H1 (cell line): Measurements from ENCODE around the gene FLVCR1. TPM values are rescaled to one million over a fixed set of nuclear protein-coding genes. Genes with fewer than 3 reads are reported as not detected.

Experiments used
- CTCF ChIA-PET: fragments of 300-600 bp; sonication (Branson Sonifier 250); formaldehyde crosslinking; loops from one replicate; lab custom pipeline; 2021; ENCODE audit not compliant: partially characterized antibody; lab: Charles Lee
- POLR2A ChIA-PET: fragments of 300-600 bp; sonication (Branson Sonifier 250); formaldehyde crosslinking; loops from one replicate; lab custom pipeline; 2021; ENCODE audit warnings: inconsistent platforms; ENCODE audit not compliant: partially characterized antibody; lab: Charles Lee
- DNase-seq, 2 experiments: peaks; one replicate each; pipeline versions ENCODE4 v3.0.0 to v3.0.0-alpha.2; 2010 to 2022; ENCODE audit warnings: low spot score in 2 of 2, low read depth in 1 of 2, mixed read lengths in 1 of 2
- FAIRE-seq: peaks from 2 replicates; lab custom pipeline; 2011; peaks lifted over from hg19 to GRCh38; lab: Jason Lieb, UNC
- H2AFZ ChIP-seq: 2 replicates; pipeline ENCODE4 v1.8.1; 2012; ENCODE audit warnings: low read length, inconsistent platforms
- H2AK5ac ChIP-seq: 2 replicates; pipeline ENCODE4 v1.6.1; 2013; ENCODE audit warnings: low read depth, low read length
- H2BK120ac ChIP-seq: replicated peaks from 2 replicates; pipeline ENCODE3; 2013; ENCODE audit warnings: low read depth, low read length, inconsistent platforms
- H2BK12ac ChIP-seq: 2 replicates; pipeline ENCODE4 v1.6.1; 2013; ENCODE audit warnings: low read depth, low read length
- H2BK15ac ChIP-seq: 2 replicates; pipeline ENCODE4 v1.6.1; 2013; ENCODE audit warnings: low read length
- H2BK20ac ChIP-seq: 2 replicates; pipeline ENCODE4 v1.6.1; 2013; ENCODE audit warnings: low read length
- H2BK5ac ChIP-seq: 2 replicates; pipeline ENCODE4 v1.6.1; 2013; ENCODE audit warnings: low read depth, low read length
- H3K14ac ChIP-seq: 2 replicates; pipeline ENCODE4 v1.6.1; 2013; ENCODE audit warnings: inconsistent platforms; ENCODE audit not compliant: insufficient read length
- H3K18ac ChIP-seq: 2 replicates; pipeline ENCODE4 v1.6.1; 2013; ENCODE audit warnings: low read length; ENCODE audit errors: extremely low read depth
- H3K23ac ChIP-seq: 2 replicates; pipeline ENCODE4 v1.6.1; 2013; ENCODE audit warnings: inconsistent platforms; ENCODE audit not compliant: insufficient read length
- H3K23me2 ChIP-seq: 2 replicates; pipeline ENCODE4 v1.6.1; 2013; ENCODE audit warnings: low read depth, low read length
- H3K27ac ChIP-seq: 2 replicates; pipeline ENCODE4 v1.6.1; 2011; ENCODE audit warnings: low read depth, low read length, inconsistent platforms
- H3K27me3 ChIP-seq, 4 experiments: replicated peaks in 1 of 4; 1 replicate in 1 of 4; 2 replicates in 3 of 4; pipeline versions ENCODE4 v1.6.1 to v1.8.1; 2011 to 2013; ENCODE audit warnings: low read length in 3 of 4, mild to moderate bottlenecking in 3 of 4, inconsistent platforms in 2 of 4, mixed read lengths in 2 of 4, moderate library complexity in 1 of 4; ENCODE audit not compliant: control insufficient read depth in 3 of 4, insufficient read depth in 3 of 4; ENCODE audit errors: extremely low read depth in 1 of 4
- H3K36me3 ChIP-seq, 4 experiments: 2 replicates each; pipeline versions ENCODE4 v1.6.1 to v1.8.1; 2011 to 2013; ENCODE audit warnings: mild to moderate bottlenecking in 4 of 4, low read length in 3 of 4, moderate library complexity in 2 of 4, control low read depth in 1 of 4, inconsistent platforms in 1 of 4; ENCODE audit not compliant: insufficient read depth in 4 of 4, control insufficient read depth in 2 of 4
- H3K4ac ChIP-seq: replicated peaks from 2 replicates; pipeline ENCODE3; 2013; ENCODE audit warnings: low read length, low read depth, mixed read lengths, inconsistent platforms; ENCODE audit not compliant: insufficient read length
- H3K4me1 ChIP-seq, 4 experiments: replicated peaks in 1 of 4; 1 replicate in 1 of 4; 2 replicates in 3 of 4; pipeline versions ENCODE4 v1.6.1 to v1.8.1; 2011 to 2013; ENCODE audit warnings: low read length in 3 of 4, inconsistent platforms in 2 of 4, mixed read lengths in 1 of 4; ENCODE audit not compliant: insufficient read depth in 4 of 4, control insufficient read depth in 3 of 4
- H3K4me2 ChIP-seq, 2 experiments: 2 replicates each; pipeline versions ENCODE4 v1.6.1 to v1.8.1; 2011 to 2013; ENCODE audit warnings: low read depth in 2 of 2, low read length in 2 of 2, control low read depth in 1 of 2, inconsistent platforms in 1 of 2, mild to moderate bottlenecking in 1 of 2; ENCODE audit not compliant: insufficient read depth in 1 of 2
- H3K4me3 ChIP-seq, 4 experiments: fragments of 200-600, 300-600 bp in 1 of 4; sonication (generic), shearing (Covaris generic), sonication (Bioruptor Twin) in 1 of 4; 2 replicates each; pipeline versions ENCODE4 v1.5.1 to v1.8.1; 2011 to 2016; ENCODE audit warnings: low read length in 4 of 4, low read depth in 3 of 4, control low read depth in 2 of 4, inconsistent platforms in 2 of 4, mild to moderate bottlenecking in 2 of 4, mixed read lengths in 1 of 4, moderate library complexity in 1 of 4; ENCODE audit not compliant: insufficient read depth in 2 of 4; ENCODE audit errors: extremely low read depth in 1 of 4
- H3K56ac ChIP-seq: replicated peaks from 2 replicates; pipeline ENCODE3; 2013; ENCODE audit warnings: low read depth, mild to moderate bottlenecking, mixed read lengths, low read length, inconsistent platforms; ENCODE audit not compliant: insufficient read length
- H3K79me1 ChIP-seq: 2 replicates; pipeline ENCODE4 v1.6.1; 2013; ENCODE audit warnings: low read depth, low read length, control low read depth
- H3K79me2 ChIP-seq, 2 experiments: 2 replicates each; pipeline versions ENCODE4 v1.6.1 to v1.8.1; 2012 to 2013; ENCODE audit warnings: low read length in 2 of 2, mild to moderate bottlenecking in 2 of 2, inconsistent platforms in 1 of 2; ENCODE audit not compliant: insufficient read depth in 2 of 2, control insufficient read depth in 1 of 2
- H3K9ac ChIP-seq, 4 experiments: replicated peaks in 1 of 4; 1 replicate in 1 of 4; 2 replicates in 3 of 4; pipeline versions ENCODE4 v1.6.1 to v1.8.1; 2011 to 2013; ENCODE audit warnings: low read depth in 3 of 4, low read length in 3 of 4, control low read depth in 2 of 4, mild to moderate bottlenecking in 2 of 4, moderate library complexity in 2 of 4, inconsistent platforms in 1 of 4; ENCODE audit errors: extremely low read depth in 1 of 4
- H3K9me3 ChIP-seq, 2 experiments: 2 replicates each; pipeline versions ENCODE4 v1.6.1 to v1.8.1; 2012 to 2013; ENCODE audit warnings: mild to moderate bottlenecking in 2 of 2, moderate library complexity in 2 of 2, control low read depth in 1 of 2, inconsistent platforms in 1 of 2, low read depth in 1 of 2, low read length in 1 of 2, mixed read lengths in 1 of 2; ENCODE audit not compliant: insufficient read depth in 2 of 2
- H4K20me1 ChIP-seq, 2 experiments: replicated peaks in 1 of 2; 2 replicates each; pipeline versions ENCODE3 to v1.8.1; 2011 to 2013; ENCODE audit warnings: inconsistent platforms in 2 of 2, low read length in 2 of 2, mild to moderate bottlenecking in 1 of 2; ENCODE audit not compliant: insufficient read depth in 2 of 2, control insufficient read depth in 1 of 2
- H4K5ac ChIP-seq: 2 replicates; pipeline ENCODE4 v1.6.1; 2013; ENCODE audit warnings: low read length, low read depth, mixed read lengths, inconsistent platforms; ENCODE audit not compliant: insufficient read length
- H4K8ac ChIP-seq: 2 replicates; pipeline ENCODE4 v1.8.0; 2013; ENCODE audit warnings: mild to moderate bottlenecking, moderate library complexity, low read length, inconsistent platforms; ENCODE audit not compliant: insufficient read depth; ENCODE audit errors: extremely low read depth
- H4K91ac ChIP-seq: replicated peaks from 2 replicates; pipeline ENCODE3; 2013; ENCODE audit warnings: low read length, mixed read lengths, inconsistent platforms; ENCODE audit not compliant: insufficient read length
- WGBS, 2 experiments: shearing (Covaris generic) in 1 of 2; methylation state at CpG; one replicate each; pipeline versions ENCODE4 v1.1.6 to v1.1.7; 2013 to 2015; ENCODE audit warnings: low lambda C conversion rate in 2 of 2, mixed read lengths in 2 of 2, inconsistent platforms in 1 of 2, low coverage in 1 of 2, missing lambda C conversion rate in 1 of 2; ENCODE audit not compliant: insufficient replicate concordance in 2 of 2, insufficient coverage in 1 of 2, insufficient read length in 1 of 2; ENCODE audit errors: extremely low coverage in 1 of 2, missing lambda C conversion rate in 1 of 2; 5-methylcytosine and 5-hydroxymethylcytosine counted together
- polyA plus RNA-seq, 7 experiments: library from polyadenylated mRNA; depleted of rRNA in 3 of 7; stranded (reverse) in 5 of 7; unstranded in 2 of 7; fragments of >200 nt in 5 of 7; fragments of 200-250 nt in 2 of 7; gene quantifications; 1 replicate in 5 of 7; 2 replicates in 1 of 7; 4 replicates in 1 of 7; pipeline versions ENCODE4 v1.2.1 to v1.2.3, GENCODE V29; 2011 to 2013; ENCODE audit warnings: missing spikeins in 2 of 7, mixed read lengths in 2 of 7
- total RNA-seq: library from RNA; stranded (reverse); fragmentation: NEBNext Ultra II Directional; extraction: Animal tissue kit (Norgen Biotek cat#: 25700); gene quantifications from 2 replicates; pipeline ENCODE4 v1.2.1, GENCODE V29; 2021

The FLVCR1 gene
- total and polyA plus RNA-seq, 2 of the 8 experiments (the other 6 are each of a cell fraction or from before 2014, with no cell fraction given) = 31.8 to 75.7 TPM

GRCh38 chr1:212816567-212817278, 41.4 kb upstream of the FLVCR1 start:
- Histone ChIP-seq H3K79me1 (no peaks in the 10 kb centered on the region), H2BK15ac (no peak overlapping the region), H3K4ac (no peak overlapping the region), H3K36me3 (no peaks in the 10 kb centered on the region; a peak in 1 of 8 replicates), H3K23me2 (no peaks in the 10 kb centered on the region), H3K27ac (no peak overlapping the region), H3K79me2 (no peaks in the 10 kb centered on the region), H3K4me3 (no peak overlapping the region), H2BK20ac (no peak overlapping the region), H4K20me1 (no peaks in the 10 kb centered on the region), H4K8ac (no peak overlapping the region), H3K9ac (no peak overlapping the region), H2AK5ac (no peak overlapping the region), H3K14ac (no peak overlapping the region), H3K18ac (no peak overlapping the region), H3K4me1 (no peaks in the 10 kb centered on the region; a peak in 1 of 7 replicates), H3K9me3 (no peaks in the 10 kb centered on the region), H3K56ac (no peak overlapping the region), H2BK5ac (no peak overlapping the region), H2BK120ac (no peak overlapping the region), H2BK12ac (no peak overlapping the region), H3K23ac (no peak overlapping the region), H3K4me2 (no peak overlapping the region), H2AFZ (no peak overlapping the region), H3K27me3 (no peaks in the 10 kb centered on the region), H4K91ac (no peak overlapping the region), H4K5ac (no peak overlapping the region)
- WGBS, 2 experiments = 90% methylated on average over 3 of the region's 3 CpGs; no CpG with 5 or more reads in 1 of the 2 experiments
- no peak for FAIRE-seq
- ChIA-PET CTCF (interaction anchor here (0.5 to 1.6 kb wide), 3 partner anchors 14 to 137 kb away, joined by 3 to 4 read pairs (median 3); no protein-coding TSS in a partner anchor), POLR2A (interaction anchor here (1.3 to 1.5 kb wide), 2 partner anchors 58 to 75 kb away, joined by 3 read pairs; no protein-coding TSS in a partner anchor)
- no peak for DNase-seq
